Adrenal gland (tissue), 5 donors: Measurements from ENCODE around the gene RMP24.

ENCODE experiments used
- CTCF ChIP-seq, 6 experiments: fragments of 450-650 bp in 4 of 6; fragments of 200-600 bp in 2 of 6; sonication (generic) in 1 of 6; IDR thresholded peaks; 1 replicate in 5 of 6; 2 replicates in 1 of 6; pipeline versions ENCODE4 v1.5.1 to v1.8.0; 2016 to 2021; ENCODE audit warnings: antibody characterized with exemption in 6 of 6, mild to moderate bottlenecking in 2 of 6, moderate library complexity in 1 of 6
- POLR2A ChIP-seq, 2 donors: fragments of 450-650 bp; IDR thresholded peaks; one replicate each; pipeline ENCODE4 v1.6.1; 2017; ENCODE audit warnings: antibody characterized with exemption in 2 of 2, mild to moderate bottlenecking in 2 of 2, moderate library complexity in 1 of 2
- donor health status: DM: no; HTN: no; CAD: no.

DNA sequence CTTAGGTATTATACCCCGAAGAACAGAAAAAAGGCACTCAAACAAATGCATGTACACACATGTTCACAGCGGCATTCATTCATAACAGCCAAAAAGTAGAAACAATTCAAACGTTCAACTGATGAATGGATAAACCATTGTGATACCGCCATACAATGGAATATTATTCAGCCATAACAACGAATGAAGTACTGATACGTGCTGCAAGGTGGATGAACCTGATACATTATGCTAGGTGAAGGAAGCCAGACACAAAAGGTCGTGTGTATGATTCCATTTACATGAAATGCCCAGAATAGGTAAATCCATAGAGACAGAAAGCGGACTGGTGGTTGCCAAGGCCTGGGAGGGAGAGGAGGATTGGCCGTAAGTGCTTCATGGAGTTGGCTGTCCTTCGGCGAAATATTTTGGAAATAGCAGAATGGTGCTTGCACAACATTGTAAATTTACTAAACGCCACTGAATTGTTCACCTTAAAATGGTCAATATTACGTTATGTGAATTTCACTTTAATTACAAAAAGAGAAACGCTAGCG is 750 bp upstream of the RMP24 start:
- TF ChIP-seq CTCF (IDR thresholded peaks at IDR 0.05) (no peak), POLR2A (IDR thresholded peaks at IDR 0.05) (no peak)
